ENCODE results near the gene TBC1D22A. TPM values are rescaled to one million over a fixed set of nuclear protein-coding genes. Genes with fewer than 3 reads are reported as not detected.

TBC1D22A gene
- total RNA-seq, 1 donor from 2014 or later: 18.9 TPM

DNA sequence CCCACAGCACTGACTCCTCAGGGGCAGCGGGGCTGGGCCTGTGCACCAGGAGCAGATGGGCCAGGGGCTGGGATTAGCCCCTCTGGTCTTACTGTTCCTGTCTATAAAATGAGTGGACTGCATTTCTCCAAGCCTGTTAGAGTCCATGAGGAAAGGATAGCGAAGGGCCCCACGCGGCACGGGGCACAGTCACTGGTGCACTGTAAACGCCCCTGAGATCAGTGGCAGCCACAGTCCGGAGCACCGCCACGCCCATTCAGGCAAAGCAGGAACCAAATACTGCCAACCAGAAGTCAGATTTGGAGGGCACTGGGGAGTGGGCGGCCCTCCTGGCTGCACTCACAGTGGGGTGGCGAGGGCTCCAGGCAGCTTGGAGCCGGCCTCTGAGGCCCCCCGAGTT, 387.5 kb downstream of the TBC1D22A start:
- TF ChIP-seq, protein P1, sequence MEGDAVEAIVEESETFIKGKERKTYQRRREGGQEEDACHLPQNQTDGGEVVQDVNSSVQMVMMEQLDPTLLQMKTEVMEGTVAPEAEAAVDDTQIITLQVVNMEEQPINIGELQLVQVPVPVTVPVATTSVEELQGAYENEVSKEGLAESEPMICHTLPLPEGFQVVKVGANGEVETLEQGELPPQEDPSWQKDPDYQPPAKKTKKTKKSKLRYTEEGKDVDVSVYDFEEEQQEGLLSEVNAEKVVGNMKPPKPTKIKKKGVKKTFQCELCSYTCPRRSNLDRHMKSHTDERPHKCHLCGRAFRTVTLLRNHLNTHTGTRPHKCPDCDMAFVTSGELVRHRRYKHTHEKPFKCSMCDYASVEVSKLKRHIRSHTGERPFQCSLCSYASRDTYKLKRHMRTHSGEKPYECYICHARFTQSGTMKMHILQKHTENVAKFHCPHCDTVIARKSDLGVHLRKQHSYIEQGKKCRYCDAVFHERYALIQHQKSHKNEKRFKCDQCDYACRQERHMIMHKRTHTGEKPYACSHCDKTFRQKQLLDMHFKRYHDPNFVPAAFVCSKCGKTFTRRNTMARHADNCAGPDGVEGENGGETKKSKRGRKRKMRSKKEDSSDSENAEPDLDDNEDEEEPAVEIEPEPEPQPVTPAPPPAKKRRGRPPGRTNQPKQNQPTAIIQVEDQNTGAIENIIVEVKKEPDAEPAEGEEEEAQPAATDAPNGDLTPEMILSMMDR (IDR thresholded peaks at IDR 0.05): no peak
- DNase-seq (ENCODE audit: low spot score): no peak
- peaks cover 7% of the 10 kb centered on the region for H3K4me1 Mint-ChIP-seq (ENCODE audit: low read depth)
- H3K36me3 Mint-ChIP-seq (ENCODE audit: low read depth): no peaks in the 10 kb centered on the region
- H3K4me3 Mint-ChIP-seq (ENCODE audit: unreplicated experiment): no peak overlapping the region
- H3K9me3 Mint-ChIP-seq (ENCODE audit: low read depth): peaks cover 6% of the 10 kb centered on the region
- no peaks in the 10 kb centered on the region for H3K27me3 Mint-ChIP-seq (ENCODE audit: low read depth)
- no peak overlapping the region for H3K27ac Mint-ChIP-seq (ENCODE audit: unreplicated experiment)

DNA sequence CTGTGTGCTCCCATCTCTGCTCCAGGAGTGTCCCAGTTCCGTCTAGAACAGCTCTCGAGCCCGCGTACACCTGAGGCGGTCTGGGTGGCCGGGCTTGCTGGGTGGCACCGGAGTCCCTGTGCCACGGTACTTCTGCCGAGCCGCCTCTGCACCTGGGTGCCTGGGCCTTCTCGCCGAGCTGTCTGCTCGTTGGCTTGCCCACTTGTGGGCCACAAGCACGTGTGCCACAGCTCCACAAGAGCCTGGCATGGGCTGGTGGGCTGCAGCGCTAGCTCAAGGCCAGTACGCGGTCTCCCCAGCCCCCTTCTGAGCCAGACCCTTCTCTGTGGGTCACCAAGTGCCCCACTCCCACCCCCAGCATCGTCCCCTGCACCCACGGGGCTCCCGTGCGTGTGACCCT, 388.0 kb downstream of the TBC1D22A start:
- TF ChIP-seq, protein P1 (IDR thresholded peaks at IDR 0.05): no peak
- Mint-ChIP-seq H3K36me3 (ENCODE audit: low read depth) (no peaks in the 10 kb centered on the region), H3K27ac (ENCODE audit: unreplicated experiment) (no peak overlapping the region), H3K4me1 (ENCODE audit: low read depth) (peaks cover 7% of the 10 kb centered on the region), H3K9me3 (ENCODE audit: low read depth) (peaks cover 6% of the 10 kb centered on the region), H3K4me3 (ENCODE audit: unreplicated experiment) (no peak overlapping the region), H3K27me3 (ENCODE audit: low read depth) (no peaks in the 10 kb centered on the region)
- DNase-seq (ENCODE audit: low spot score): no peak

DNA sequence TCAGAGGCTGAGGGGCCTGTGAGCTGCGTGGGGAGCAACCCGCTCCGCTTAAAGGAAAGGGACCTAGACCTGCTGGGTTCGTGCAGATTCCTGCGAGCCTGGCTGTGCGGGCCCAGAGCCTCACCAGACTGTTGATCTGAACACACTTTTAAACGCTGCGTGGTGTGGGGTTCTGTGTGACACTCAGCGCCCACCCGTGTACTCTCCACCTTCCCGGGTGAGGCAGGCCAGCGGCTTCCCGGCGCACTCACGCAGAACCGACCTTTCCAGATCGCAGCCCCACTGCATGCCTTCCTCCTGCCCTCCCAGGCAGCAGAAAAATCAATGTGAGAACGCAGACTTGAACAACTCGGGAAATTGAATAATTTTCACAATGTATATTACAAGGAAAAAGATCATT, 388.6 kb downstream of the TBC1D22A start:
- H3K36me3 Mint-ChIP-seq (ENCODE audit: low read depth): no peaks in the 10 kb centered on the region
- peaks cover 7% of the 10 kb centered on the region for H3K4me1 Mint-ChIP-seq (ENCODE audit: low read depth)
- H3K9me3 Mint-ChIP-seq (ENCODE audit: low read depth): peaks cover 6% of the 10 kb centered on the region
- TF ChIP-seq, protein P1 (IDR thresholded peaks at IDR 0.05): no peak
- H3K27me3 Mint-ChIP-seq (ENCODE audit: low read depth): no peaks in the 10 kb centered on the region
- no peak for DNase-seq (ENCODE audit: low spot score)
- H3K27ac Mint-ChIP-seq (ENCODE audit: unreplicated experiment): no peak overlapping the region
- H3K4me3 Mint-ChIP-seq (ENCODE audit: unreplicated experiment): no peak overlapping the region

DNA sequence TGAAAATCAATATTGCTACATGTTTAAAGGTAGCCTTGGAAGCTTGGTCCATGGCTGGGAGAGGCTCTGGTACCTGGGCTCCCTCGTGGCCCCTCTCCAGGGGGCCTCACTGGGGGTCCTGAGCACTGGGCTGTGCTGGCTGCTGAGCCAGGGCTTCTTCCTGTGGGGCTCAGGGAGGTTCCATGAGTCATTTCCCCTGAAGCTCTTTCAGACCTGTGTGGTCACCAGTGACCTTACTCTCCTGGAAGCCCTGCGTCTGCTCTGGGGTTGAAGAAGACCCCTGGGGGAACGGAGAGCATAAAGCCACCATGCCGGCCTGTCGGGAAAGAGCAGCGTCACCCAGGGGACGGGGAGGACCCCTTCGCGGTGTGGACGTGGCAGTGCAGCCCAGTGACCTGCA, 389.0 kb downstream of the TBC1D22A start:
- H3K4me3 Mint-ChIP-seq (ENCODE audit: unreplicated experiment): no peak overlapping the region
- TF ChIP-seq, protein P1 (IDR thresholded peaks at IDR 0.05): no peak
- H3K27me3 Mint-ChIP-seq (ENCODE audit: low read depth): no peaks in the 10 kb centered on the region
- no peak overlapping the region for H3K27ac Mint-ChIP-seq (ENCODE audit: unreplicated experiment)
- H3K36me3 Mint-ChIP-seq (ENCODE audit: low read depth): no peaks in the 10 kb centered on the region
- DNase-seq (ENCODE audit: low spot score): no peak
- H3K9me3 Mint-ChIP-seq (ENCODE audit: low read depth): peaks cover 6% of the 10 kb centered on the region
- peaks cover 7% of the 10 kb centered on the region for H3K4me1 Mint-ChIP-seq (ENCODE audit: low read depth)

DNA sequence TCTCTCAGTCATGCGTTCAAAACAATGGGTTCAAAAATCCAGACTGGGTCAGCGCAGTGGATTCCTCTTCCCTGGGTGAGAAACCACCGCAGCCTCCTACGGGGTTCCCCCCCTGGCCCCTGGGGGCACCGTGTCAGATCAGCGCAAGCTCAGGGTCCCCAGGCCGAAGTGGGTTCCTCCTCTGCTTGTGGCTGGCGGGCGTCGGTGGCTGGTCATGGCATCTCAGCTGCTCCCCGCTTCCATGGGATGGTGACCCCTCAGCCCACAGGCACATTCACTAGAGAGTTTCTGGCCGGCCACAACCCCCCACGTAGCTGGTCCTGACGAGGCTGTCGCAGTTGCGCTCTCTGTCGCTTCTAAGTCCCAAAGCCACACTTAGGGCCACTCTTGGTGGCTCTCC, 389.8 kb downstream of the TBC1D22A start:
- Mint-ChIP-seq H3K4me3 (ENCODE audit: unreplicated experiment) (no peak overlapping the region), H3K27me3 (ENCODE audit: low read depth) (no peaks in the 10 kb centered on the region), H3K36me3 (ENCODE audit: low read depth) (no peaks in the 10 kb centered on the region), H3K27ac (ENCODE audit: unreplicated experiment) (no peak overlapping the region), H3K9me3 (ENCODE audit: low read depth) (peaks cover 6% of the 10 kb centered on the region), H3K4me1 (ENCODE audit: low read depth) (peaks cover 7% of the 10 kb centered on the region)
- no peak for DNase-seq (ENCODE audit: low spot score)
- TF ChIP-seq, protein P1 (IDR thresholded peaks at IDR 0.05): no peak
